Forelimb muscle (tissue), 1 donor: ENCODE results near the gene OR10G2. TPM values are rescaled to one million over a fixed set of nuclear protein-coding genes. Genes with fewer than 3 reads are reported as not detected.
"Not testable (repeated sequence)": the region's sequence is repeated elsewhere in the genome, so short reads cannot be mapped to it uniquely, and the experiment has no call there.

Source experiments
- DNase-seq: peaks from one replicate; pipeline ENCODE4 v3.0.0-alpha.2; 2013; ENCODE audit warnings: low read depth
- polyA plus RNA-seq: library from polyadenylated mRNA; unstranded; fragments of 120-200 nt; gene quantifications from one replicate; pipeline ENCODE4 v1.2.1, GENCODE V29; 2013; ENCODE audit not compliant: insufficient read length

Gene OR10G2, protein sequence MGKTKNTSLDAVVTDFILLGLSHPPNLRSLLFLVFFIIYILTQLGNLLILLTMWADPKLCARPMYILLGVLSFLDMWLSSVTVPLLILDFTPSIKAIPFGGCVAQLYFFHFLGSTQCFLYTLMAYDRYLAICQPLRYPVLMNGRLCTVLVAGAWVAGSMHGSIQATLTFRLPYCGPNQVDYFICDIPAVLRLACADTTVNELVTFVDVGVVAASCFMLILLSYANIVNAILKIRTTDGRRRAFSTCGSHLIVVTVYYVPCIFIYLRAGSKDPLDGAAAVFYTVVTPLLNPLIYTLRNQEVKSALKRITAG
- not detected for polyA plus RNA-seq

DNA sequence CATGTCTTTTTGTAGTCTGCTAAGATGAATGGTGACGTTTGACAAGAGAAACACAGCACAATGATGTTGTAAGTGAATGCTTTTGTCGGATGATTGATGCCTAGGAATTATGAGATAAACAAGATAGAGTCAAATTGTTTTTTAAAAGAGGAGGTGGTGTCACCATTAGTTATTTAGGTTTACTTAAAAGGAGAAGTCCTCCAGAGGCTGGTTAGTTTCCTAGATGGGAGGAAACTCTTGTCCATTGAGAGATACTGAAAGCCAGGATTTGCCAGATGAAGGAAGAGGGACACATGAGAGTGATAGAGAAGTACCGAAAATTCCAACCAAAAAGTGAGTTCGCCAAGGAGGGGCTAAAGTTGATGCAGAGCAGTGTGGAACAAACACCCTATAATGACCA, at the start of gene OR10G2:
OR10G2 (minus strand) TSS at position 101 of the 400 bp plus-strand sequence; CDS start at position 3, 98 bp downstream.
- DNase-seq: no peak

GRCh38 chr14:21680072-21680471, 45.3 kb upstream of the OR10G2 start:
- DNase-seq: no peak

DNA sequence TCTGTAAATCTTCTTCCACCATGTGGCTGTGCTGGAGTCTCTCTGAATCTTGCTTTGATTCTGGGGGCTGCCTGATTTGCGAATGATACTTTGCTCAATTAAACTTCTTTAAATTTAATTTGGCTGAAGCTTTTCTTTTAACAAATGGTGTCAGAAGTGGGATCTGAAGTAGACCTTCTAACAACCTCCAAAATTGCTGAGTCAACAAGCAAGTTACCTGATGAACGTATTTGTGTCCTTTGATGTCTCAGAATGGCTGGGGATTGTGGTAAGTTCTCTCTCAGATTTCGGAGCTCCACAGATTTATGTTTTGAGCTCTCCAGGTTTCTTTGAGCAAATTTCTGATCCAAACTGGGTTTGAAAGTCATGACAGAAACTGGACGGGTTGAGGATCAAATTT, 40.8 kb upstream of the OR10G2 start:
- DNase-seq: no peak

- DNase-seq: no peak
Measured at GRCh38 chr14:21673718-21674117, 39.0 kb upstream of the OR10G2 start, which contains the start of gene OR4E1. TSS of gene OR4E1 (minus strand) at chr14:21673818. CDS start at chr14:21670935, 2,883 bp downstream.

- DNase-seq: no peak
Measured at GRCh38 chr14:21672116-21672515, 37.4 kb upstream of the OR10G2 start.

DNA sequence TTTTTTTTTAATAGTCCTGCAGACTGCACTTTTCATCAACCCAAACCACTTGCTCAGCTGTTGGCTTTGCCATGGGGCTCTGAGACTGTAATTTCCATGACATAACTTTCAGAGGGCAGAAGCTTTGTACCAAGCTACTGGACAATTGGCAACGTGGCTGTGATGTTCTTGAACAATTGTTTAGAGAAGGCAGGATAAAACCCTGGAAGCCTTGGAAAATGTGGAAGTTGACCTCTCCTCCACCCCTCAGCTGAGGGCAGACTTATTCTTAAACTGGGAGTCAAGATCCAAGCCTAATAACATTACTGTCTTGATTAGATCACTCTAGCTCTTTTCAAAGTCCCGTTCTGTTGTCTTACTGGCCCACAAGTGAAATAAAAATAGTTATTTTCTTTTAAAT, 36.6 kb upstream of the OR10G2 start:
- no peak for DNase-seq

DNA sequence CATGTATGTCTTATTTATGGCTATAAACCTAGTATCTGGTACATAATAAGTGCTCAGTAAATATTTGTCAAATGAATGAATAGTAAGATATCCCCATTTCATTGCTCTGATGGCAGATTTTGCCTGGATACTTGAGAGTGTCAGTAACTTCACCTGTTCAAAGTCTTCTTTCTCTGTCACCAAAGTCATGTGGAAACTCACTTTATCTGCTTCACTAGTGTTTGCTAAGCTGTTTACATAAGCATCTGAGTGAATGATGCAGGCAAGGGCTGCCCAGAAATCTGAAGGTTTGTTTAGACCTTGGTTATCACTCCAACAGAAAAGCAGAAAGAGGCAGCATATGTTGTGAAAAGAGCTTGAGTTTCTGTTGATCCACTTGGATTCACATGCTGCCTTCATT, 34.5 kb upstream of the OR10G2 start:
- no peak for DNase-seq

GRCh38 chr14:21668377-21668776, 33.6 kb upstream of the OR10G2 start:
- no peak for DNase-seq

- no peak for DNase-seq
Measured at GRCh38 chr14:21656980-21657379, 22.2 kb upstream of the OR10G2 start.

DNA sequence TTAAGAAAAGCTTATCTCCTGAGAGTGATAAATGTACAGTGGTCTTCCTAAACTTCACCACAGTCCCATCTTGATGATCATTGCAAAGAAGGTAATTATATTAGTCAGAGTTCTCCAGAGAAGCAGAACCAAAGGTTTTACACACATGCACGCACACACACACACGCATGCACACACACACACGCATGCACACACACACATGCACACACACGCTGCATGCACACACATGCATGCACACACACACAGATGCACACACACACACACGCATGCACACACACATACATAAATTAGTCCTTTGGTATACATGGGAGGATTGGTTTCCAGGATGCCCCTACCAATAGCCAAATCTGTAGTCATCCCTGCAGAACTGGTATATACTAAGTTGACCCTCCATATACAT, 19.5 kb upstream of the OR10G2 start:
- no peak for DNase-seq

GRCh38 chr14:21653331-21653885, 18.7 kb upstream of the OR10G2 start, which contains the start of gene OR4E2:
TSS of gene OR4E2 (plus strand) at chr14:21653835. CDS start at chr14:21665083, 11,248 bp downstream.
- no peak for DNase-seq

DNA sequence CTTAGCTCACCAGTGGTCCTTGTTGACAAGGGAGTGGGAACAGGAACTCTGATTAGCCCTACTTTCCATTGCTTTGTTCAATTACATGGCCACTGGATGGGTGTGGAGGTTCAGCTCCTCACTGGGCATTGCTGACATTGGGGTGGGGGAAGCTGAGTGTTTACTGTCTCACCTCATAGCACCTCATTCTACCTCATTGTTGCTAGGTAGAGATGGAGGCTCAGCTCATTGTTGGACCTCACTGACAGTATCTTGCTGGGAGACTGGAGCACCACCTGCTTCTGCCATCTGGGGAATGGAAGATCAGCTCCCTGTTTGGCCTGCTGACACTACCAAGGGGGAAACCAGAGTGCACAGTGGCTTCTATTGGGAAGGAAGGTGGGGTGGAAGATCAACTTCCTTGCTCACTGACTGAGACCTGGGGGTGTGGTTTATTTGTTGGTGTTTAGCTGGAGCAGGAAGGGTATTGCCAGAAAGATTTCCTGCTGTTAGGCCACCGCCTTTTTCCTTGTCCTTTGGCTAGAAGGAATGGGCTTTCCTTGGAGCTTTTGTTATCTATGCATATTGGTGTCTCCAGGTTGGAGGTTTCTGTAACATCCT, 17.6 kb upstream of the OR10G2 start:
- no peak for DNase-seq

- no peak for DNase-seq
Measured at GRCh38 chr14:21647380-21647779, 12.6 kb upstream of the OR10G2 start.

- no peak for DNase-seq
Measured at GRCh38 chr14:21643407-21643806, 8.7 kb upstream of the OR10G2 start.

DNA sequence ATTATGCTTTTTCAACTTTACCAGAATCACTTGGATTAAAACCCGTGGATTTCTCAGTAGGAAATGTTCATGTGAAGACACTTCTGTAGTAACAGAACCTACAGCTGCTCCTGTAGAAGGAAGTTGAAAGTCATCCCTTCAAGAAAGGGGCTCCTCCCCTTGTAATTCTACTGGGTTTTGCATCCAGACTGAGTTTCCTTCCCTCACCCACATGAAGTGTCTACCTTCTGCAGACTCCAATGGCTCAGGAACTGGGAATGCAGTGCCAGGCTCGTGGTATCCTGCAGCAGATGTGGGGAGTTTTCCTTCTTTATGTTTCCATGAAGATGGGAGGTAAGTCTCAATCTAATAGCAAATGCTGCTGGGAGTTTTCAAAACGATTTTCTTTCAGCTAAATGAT, 7.9 kb upstream of the OR10G2 start:
- no peak for DNase-seq

DNA sequence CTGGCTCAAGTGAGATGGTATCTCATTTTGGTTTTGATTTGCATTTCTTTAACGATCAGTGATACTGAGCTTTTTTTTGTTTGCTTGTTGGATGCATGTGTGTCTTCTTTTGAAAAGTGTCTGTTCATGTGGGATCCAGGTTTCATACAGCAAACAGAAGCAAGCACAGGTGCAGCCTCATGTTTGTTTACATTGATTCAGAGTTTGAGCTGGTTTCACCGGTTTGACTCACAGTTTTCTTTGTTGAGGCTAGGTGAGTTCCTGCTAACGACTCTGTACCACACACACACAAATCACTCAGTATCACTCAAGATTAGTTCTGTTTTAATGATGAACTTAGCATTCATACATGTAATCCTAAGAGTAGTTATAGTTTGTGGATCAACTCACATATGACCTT, 3.7 kb downstream of the OR10G2 start:
- no peak for DNase-seq

DNA sequence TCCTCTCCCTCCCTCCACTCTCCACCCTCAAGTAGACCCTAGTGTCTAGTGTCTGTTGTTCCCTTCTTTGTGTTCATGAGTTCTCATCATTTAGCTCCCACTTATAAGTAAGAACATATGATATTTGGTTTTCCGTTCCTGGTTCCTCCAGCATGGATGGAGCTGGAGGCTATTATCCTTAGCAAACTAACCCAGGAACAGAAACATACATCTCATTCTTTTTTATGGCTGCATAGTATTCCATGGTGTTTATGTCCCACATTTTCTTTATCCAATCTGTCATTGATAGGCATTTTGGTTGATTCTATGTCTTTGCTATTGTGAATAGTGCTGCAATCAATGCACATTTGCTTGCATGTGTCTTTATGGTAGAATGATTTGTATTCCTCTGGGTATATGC, 4.2 kb downstream of the OR10G2 start:
- not testable (repeated sequence) for DNase-seq

DNA sequence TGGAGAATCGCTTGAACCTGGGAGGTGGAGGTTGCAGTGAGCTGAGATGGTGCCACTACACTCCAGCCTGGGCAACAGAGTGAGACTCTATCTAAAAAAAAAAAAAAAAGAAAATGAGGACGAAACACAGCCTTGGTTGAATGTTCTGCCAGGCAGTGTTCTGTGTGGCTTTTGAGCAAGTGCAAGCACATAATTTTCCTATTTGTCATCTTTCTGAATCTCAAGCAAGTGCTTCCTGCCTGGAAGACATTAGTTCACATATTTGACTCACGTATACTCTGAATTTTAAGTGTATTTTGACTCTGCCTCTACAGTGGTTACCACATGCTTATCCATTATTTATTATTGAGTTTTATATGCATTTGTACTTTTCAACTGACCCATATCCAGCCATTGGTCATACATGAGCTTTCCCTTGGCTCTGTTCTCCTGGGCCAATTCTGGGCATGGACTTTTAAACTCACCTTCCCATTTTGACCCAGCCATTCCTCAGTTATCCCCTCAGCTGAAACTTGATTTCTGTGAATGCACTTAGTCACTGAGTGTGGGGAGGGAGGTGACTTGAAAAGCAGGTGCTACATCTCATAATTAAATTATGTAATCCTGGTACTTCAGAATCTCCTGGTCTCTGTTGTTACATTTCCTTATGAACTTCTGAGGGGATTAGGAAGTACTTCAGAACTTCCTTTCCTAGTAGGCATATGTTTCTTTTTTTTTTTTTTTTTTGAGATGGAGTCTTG, 8.1 kb downstream of the OR10G2 start:
- DNase-seq: no peak

GRCh38 chr14:21617614-21618013, 17.1 kb downstream of the OR10G2 start:
- no peak for DNase-seq

GRCh38 chr14:21614240-21614639, 20.5 kb downstream of the OR10G2 start:
- no peak for DNase-seq

DNA sequence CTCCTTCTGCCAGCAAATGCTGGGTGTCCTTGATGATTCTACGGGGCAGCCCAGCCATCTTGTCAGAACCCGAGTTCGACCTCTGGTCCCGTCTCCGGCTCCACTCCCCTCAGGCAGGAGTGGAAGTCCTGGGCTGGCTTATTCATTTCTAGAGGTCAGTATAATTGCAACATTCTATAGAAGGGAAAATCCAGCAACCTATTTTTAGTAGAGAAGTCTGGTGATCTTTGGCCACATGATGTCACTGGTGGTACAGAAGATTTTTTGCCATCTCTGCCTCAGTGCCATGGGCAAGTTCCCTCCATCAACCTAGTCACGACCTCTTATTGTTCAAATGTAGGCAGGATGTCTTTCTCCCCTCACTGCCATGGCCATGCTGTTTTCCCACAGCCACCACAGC, 22.4 kb downstream of the OR10G2 start:
- DNase-seq: no peak

GRCh38 chr14:21602181-21602580, 32.6 kb downstream of the OR10G2 start:
- not testable (repeated sequence) for DNase-seq
